Measurements from ENCODE around the gene EIF5B.

- TF ChIP-seq POLR2AphosphoS5 (IDR thresholded peaks at IDR 0.05; ENCODE audit: low read depth, low read length) (no peak), CTCF (IDR thresholded peaks at IDR 0.05) (no peak), TCF7L2 (IDR thresholded peaks at IDR 0.05; ENCODE audit: low read depth, low read length) (no peak), REST (IDR thresholded peaks at IDR 0.05; ENCODE audit: insufficient read depth in 1 of 2, low read depth in 2 of 2, low read length in 1 of 2) (no peak), SIN3A (IDR thresholded peaks at IDR 0.05; ENCODE audit: borderline replicate concordance, insufficient read depth, low read depth, low read length) (no peak)
Measured at GRCh38 chr2:99399063-99399462, 61.9 kb downstream of the EIF5B start.

Measured in Panc1 (cell line).